ENCODE data around the gene ZXDC. TPM values are rescaled to one million over a fixed set of nuclear protein-coding genes. Genes with fewer than 3 reads are reported as not detected.

The ZXDC gene, protein sequence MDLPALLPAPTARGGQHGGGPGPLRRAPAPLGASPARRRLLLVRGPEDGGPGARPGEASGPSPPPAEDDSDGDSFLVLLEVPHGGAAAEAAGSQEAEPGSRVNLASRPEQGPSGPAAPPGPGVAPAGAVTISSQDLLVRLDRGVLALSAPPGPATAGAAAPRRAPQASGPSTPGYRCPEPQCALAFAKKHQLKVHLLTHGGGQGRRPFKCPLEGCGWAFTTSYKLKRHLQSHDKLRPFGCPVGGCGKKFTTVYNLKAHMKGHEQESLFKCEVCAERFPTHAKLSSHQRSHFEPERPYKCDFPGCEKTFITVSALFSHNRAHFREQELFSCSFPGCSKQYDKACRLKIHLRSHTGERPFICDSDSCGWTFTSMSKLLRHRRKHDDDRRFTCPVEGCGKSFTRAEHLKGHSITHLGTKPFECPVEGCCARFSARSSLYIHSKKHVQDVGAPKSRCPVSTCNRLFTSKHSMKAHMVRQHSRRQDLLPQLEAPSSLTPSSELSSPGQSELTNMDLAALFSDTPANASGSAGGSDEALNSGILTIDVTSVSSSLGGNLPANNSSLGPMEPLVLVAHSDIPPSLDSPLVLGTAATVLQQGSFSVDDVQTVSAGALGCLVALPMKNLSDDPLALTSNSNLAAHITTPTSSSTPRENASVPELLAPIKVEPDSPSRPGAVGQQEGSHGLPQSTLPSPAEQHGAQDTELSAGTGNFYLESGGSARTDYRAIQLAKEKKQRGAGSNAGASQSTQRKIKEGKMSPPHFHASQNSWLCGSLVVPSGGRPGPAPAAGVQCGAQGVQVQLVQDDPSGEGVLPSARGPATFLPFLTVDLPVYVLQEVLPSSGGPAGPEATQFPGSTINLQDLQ
- total RNA-seq: 28.1 and 28.6 TPM in 2 replicates

GRCh38 chr3:126475413-126476114 is at the start of gene ZXDC:
Gene ZXDC, minus strand, starts transcription at chr3:126475891. Its CDS starts 26 bp downstream, at chr3:126475865.
- intact Hi-C loops (cut with micrococcal nuclease): loop anchor here (1.0 to 5.0 kb wide), 6 partner anchors 119 to 1577 kb away; partner anchors contain the start of genes CHCHD6, KLF15, SEC61A1 and SLC41A3

- intact Hi-C loops (cut with micrococcal nuclease): no loop called here
Measured at GRCh38 chr3:126525091-126525852, 49.6 kb upstream of the ZXDC start.

DNA sequence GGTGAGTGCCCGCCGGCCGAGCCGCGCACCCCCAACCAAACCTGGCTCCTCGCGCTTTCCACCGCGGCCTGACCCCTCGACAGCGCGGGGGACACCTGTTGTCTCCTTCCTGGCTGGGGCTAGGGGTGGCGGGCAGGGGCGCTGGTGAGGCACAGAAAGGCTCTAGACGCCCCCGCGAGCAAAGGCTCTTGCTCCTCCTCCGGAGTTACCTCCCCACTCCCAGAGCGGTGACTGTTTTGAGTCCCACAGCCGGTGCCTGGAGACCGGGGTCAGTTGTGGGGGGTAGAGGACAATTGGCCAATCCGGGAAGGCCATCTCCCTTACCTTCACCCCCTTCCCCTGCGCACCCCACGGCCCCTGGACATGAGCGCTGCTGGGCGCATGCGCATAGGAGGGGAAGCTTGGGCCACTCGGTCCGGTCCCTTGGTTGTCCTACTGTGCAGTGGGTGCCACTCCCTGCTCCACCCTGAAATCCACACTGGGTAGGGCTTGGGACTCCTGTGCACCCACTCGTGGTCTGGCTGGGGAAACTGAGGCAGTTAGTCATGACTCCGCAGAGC is 48.8 kb upstream of the ZXDC start:
- intact Hi-C loops (cut with micrococcal nuclease): loop anchor here (5.0 kb wide), 2 partner anchors 933 to 1023 kb away; no protein-coding TSS in a partner anchor

GRCh38 chr3:126523745-126524428 is 48.2 kb upstream of the ZXDC start, which contains the start of gene CHST13:
Gene CHST13, plus strand, starts transcription at chr3:126524155. Its CDS starts 178 bp downstream, at chr3:126524333.
- intact Hi-C loops (cut with micrococcal nuclease): loop anchor here (5.0 kb wide), 2 partner anchors 933 to 1023 kb away; no protein-coding TSS in a partner anchor

DNA sequence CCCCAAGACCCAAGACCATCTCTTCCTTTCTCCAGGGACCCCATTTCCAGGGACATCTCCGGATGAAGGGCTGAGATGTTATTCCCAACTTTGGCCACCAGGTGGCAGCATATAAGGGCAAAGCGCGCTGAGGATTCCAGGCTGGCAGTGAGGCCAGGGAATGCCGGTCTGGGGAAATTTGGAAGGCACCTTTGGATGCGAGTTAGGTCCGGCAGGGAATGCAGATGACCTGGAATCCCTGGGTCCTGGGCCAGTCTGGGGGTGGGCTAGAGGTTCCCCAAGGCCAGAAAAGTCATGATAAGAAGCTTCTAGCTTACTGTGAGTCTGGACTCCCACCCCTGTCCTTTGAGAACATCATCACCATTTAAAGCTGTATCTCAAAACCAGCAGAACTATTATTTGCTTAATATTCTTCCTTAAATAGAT is 46.7 kb upstream of the ZXDC start:
- intact Hi-C loops (cut with micrococcal nuclease): loop anchor here (5.0 kb wide), 2 partner anchors 935 to 1025 kb away; no protein-coding TSS in a partner anchor

DNA sequence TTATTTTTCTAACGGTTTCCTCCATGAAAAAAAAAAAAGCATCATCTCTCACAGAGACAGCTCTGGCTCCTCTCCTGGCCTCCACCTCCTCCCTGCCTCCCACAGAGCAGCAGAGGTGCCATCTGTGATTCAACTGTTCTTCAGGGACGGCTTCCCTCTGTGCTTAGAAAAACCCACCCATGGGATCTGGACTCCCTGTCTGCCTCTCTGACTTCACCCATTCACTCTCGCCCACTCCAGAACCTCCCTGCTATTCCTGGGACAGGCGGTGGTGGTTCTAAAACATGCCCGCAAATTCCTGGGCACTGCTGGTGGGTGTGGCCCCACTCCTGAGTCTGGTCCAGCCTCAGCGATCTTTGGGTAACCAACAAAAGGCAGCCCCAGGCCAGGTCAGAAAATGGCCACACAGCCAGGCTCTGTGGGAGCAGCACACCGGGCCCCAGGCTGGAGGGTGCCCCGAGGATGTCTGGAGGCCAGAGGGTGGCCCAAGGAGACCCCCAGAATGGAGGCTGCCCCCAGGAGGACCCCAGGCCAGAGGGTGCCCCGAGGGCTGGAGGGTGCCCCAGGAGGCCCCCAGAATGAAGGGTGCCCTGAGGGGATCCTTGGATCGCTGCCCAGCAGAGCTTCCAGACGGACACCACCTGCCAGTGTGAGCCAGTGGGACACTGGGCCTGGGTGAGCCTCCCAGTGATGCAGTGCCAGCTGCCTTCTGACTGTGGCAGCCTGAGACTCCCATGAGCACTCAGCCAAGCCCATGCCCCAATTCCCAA is 45.6 kb upstream of the ZXDC start:
- intact Hi-C loops (cut with micrococcal nuclease): loop anchor here (5.0 kb wide), 2 partner anchors 936 to 1026 kb away; no protein-coding TSS in a partner anchor

DNA sequence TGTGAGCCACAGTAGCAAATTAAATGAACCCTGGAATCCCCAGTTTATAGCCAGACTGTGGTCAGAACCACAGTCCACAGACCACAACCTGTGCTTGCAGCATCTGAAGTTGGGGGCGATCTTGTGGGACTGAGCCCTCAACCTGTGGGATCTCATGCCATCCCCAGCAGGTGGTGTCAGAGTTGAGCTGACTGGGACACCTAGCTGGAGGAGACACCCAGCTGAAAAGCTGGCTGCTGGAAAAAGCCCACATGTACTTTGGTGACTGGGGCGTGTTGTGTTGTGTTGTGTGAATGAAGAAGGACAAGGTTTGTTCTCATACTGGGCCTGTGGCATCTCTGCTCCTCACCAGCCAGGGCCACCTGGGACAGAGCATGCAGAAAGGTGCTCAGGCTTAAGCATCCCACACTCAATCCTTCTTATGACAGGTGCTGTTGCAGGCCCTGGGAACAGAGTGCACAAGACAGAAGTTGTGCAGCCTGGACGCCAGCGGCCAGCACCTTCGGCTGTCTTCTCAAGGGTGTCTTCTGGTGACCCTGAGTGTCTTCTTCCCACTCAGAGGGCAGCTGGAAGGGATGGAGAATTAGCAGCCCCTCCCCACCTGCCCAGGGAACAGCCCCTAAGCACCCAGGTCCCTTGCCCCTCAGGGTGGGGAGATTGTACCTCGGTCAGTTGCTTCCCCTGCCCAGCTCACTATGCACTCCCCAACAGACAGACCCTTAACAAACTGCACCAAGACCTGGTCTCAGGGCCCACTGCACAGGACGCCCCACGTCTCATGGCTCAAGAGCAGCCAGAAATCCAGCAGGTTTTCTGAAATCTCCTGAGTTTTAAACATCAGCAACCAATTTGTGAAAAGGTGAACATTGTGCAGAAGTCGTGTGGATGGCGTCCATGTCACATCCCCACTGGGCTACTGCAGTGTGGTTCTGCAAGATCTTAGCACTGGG is 44.1 kb upstream of the ZXDC start:
- intact Hi-C loops (cut with micrococcal nuclease): loop anchor here (5.0 kb wide), 2 partner anchors 938 to 1028 kb away; no protein-coding TSS in a partner anchor

DNA sequence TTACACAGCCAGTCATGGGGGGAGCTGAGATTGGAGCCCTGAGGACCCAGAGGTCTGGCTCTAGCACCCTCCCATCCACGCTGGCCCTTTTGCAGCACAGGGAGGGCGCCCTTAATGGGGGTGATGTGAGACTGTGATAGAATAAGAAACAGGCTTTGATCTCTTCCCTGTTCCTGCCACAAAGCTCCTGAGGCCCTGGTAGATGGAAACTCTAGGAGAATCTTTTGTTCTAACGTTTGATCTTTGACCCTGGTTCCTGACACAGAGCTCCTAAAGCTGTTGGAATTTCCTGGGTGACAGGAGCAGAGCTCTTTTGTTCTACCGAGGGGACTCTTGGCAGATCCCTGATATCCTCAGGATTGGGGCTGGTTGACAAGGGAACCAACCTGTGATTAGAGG is 43.1 kb upstream of the ZXDC start:
- intact Hi-C loops (cut with micrococcal nuclease): no loop called here

- intact Hi-C loops (cut with micrococcal nuclease): no loop called here
Measured at GRCh38 chr3:126517986-126518778, 42.5 kb upstream of the ZXDC start.

DNA sequence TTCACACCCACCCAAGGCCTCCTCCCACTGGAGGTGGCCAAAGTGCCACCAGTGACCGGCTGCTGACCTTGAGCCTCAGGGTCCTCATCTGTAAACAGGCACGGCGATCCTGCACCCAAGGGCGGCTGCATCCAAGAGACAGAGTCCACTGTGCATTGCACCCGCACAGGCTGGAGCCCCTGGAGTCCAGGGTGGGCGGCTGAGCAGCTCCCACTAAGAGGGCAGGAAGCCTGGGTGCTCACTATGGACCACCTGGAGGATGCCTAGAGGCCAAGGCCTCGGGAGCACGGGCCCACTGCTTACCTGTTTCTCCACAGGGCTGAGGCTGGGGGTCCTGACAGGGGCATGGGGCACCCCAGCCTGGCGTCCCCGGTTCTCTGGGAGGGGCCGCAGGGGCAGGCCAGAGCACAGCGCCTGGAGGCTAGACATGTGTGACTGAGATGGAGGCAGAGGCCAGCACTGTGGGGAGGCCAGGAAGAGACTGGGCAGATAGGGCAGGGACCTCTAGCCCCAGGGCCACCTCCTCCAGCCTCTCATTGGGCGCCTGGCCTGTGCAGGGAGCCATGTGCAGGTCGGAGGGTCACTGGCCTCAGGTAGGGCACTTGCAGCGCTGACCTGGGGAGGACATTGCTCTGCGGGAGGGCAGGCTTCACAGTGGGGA is 41.7 kb upstream of the ZXDC start, which contains the start of gene UROC1:
Gene UROC1 (minus strand): TSS at position 483 of the 661 bp plus-strand sequence. CDS start 54 bp downstream, at position 429.
- intact Hi-C loops (cut with micrococcal nuclease): no loop called here

DNA sequence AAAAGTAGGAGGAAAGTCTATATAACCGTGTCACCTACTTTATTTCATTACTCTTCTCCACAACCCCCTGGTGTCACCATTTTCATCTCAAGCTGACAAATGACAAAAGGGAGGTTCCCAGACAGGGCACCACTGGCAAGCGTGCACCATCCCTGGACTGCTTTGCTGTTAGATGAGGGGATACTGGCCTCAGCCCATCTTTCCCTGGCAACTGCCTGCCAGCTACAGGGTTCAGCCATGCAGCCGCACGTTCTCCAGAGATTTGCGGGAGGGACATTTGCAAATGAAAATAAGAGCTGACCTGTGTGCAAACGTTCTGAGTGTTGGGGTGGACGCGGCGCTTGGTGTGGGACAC is 41.2 kb upstream of the ZXDC start:
- intact Hi-C loops (cut with micrococcal nuclease): no loop called here

DNA sequence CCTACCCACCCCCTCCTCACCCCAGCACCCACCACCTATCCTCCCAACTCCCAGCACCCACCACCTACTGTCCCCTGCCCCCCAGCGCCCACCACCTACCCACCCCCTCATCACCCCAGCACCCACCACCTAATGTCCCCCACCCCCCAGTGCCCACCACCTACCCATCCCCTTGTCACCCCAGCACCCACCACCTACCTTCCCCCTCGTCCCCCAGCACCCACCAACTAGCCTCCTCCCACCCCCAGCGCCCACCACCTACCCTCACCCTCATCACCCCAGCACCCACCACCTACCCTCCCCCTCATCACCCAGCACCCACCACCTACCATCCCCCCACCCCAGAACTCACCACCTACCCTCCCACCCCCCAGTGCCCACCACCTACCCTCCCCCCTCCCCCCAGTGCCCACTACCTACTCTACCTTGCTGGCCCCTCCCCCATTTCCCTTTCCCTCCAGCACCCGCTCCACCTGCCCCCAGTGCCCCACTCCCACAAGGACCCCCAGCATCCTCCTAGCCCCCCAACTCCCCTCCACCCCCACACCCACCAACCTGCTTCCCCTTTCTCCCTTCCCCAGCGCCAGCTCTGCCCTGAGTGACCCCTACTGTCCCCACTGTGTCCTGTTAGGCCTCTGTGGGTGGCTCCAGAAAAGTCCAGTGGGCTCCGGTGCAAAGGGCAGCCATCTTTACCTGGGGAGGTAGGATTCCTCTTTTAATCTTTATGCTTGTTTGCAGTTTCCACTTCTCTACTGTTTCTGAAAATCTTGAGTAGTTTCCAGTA is 40.7 kb upstream of the ZXDC start:
- intact Hi-C loops (cut with micrococcal nuclease): no loop called here

DNA sequence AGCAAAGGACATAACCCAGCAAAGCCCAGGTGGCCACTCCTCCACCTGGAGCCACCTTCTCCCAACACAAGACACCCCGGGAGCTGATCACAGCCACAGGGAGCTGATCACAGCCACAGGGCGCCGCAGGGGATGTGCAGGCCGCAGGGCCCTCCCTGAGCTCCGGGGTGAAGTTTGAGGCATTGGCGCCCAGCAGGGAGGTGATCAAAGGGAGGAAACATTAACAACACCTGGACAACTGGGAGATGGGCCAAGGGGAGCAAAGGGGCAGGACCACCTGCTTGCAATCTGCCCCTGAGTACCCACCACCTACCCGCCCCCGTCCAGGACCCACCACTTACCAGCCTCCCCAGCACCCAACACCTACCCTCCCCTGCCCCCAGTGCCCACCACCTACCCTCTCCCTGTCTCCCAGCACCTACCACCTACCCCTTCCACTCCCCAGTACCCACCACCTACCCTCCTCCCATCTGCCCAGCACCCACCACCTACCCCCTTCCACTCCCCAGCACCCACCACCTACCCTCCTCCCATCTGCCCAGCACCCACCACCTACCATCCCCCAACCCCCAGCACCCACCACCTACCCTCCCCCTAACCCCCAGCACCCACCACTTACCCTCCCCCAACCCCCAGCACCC is 39.5 kb upstream of the ZXDC start:
- intact Hi-C loops (cut with micrococcal nuclease): no loop called here

- intact Hi-C loops (cut with micrococcal nuclease): no loop called here
Measured at GRCh38 chr3:126514161-126514560, 38.5 kb upstream of the ZXDC start.

All from T-helper 2 cell treated with Interferon-gamma antibody and Interleukin-4, amounts not matched to agents 100 ng/mL and 5 ng/mL, for 36 hours (primary cell).